ENCODE measurements around the gene MYH9.

The MYH9 gene

GRCh38 chr22:36294293-36294620 is 93.5 kb downstream of the MYH9 start (continued):
- no peak for TF ChIP-seq PRDM2 (tag by site-specific recombination; IDR thresholded peaks at IDR 0.05; ENCODE audit: borderline replicate concordance)

GRCh38 chr22:36293606-36294292 is 94.0 kb downstream of the MYH9 start:
- CTCF ChIA-PET = interaction anchor here (0.6 to 2.3 kb wide), 5 partner anchors 8 to 751 kb away, joined by 3 to 12 read pairs (median 6); no protein-coding TSS in a partner anchor
- TF ChIP-seq ZNF350 (tag by site-specific recombination; IDR thresholded peaks at IDR 0.05) (no peak), ZNF23 (tag by site-specific recombination; IDR thresholded peaks at IDR 0.05; ENCODE audit: borderline replicate concordance) (no peak), ZNF114 (tag by site-specific recombination; IDR thresholded peaks at IDR 0.05) (no peak), MYNN (tag by site-specific recombination; IDR thresholded peaks at IDR 0.05; ENCODE audit: borderline replicate concordance) (no peak), ZNF792 (tag by site-specific recombination; IDR thresholded peaks at IDR 0.05) (no peak), ZNF670 (tag by site-specific recombination; IDR thresholded peaks at IDR 0.05; ENCODE audit: low read depth) (no peak), ZNF175 (tag by site-specific recombination; IDR thresholded peaks at IDR 0.05) (no peak), ZNF280C (tag by site-specific recombination; IDR thresholded peaks at IDR 0.05) (no peak)
- POLR2A ChIA-PET = interaction anchor here (1.4 kb wide), 1 partner anchor 188 kb away, joined by 4 read pairs; the partner anchor contains the start of gene TXN2
- peaks cover 30 to 86% of the 10 kb centered on the region in 2 experiments for H3K36me3 ChIP-seq (ENCODE audit: control insufficient read depth in 2 of 2, insufficient read depth in 1 of 2, low read length in 2 of 2)
- no peak overlapping the region for H3K27ac ChIP-seq (ENCODE audit: extremely low read depth, low read depth, low read length)
- H3K9me3 ChIP-seq (ENCODE audit: control insufficient read depth, insufficient read depth, low read depth, low read length) = no peaks in the 10 kb centered on the region
- no peaks in the 10 kb centered on the region for H3K4me1 ChIP-seq (ENCODE audit: control insufficient read depth, insufficient read depth, low read length)
- H3K4me3 ChIP-seq (ENCODE audit: low read depth, low read length) = no peak overlapping the region

GRCh38 chr22:36292823-36293530 is 94.8 kb downstream of the MYH9 start:
- ChIA-PET POLR2A (interaction anchor here (1.4 to 1.6 kb wide), 2 partner anchors 95 to 189 kb away, joined by 3 to 4 read pairs; partner anchors contain the start of genes MYH9 and TXN2), CTCF (interaction anchor here (0.5 to 2.3 kb wide), 6 partner anchors 9 to 672 kb away, joined by 4 to 12 read pairs (median 6); no protein-coding TSS in a partner anchor)
- no peaks in the 10 kb centered on the region for H3K4me1 ChIP-seq (ENCODE audit: control insufficient read depth, insufficient read depth, low read length)
- no peaks in the 10 kb centered on the region for H3K9me3 ChIP-seq (ENCODE audit: control insufficient read depth, insufficient read depth, low read depth, low read length)
- no peak overlapping the region for H3K27ac ChIP-seq (ENCODE audit: extremely low read depth, low read depth, low read length)
- peaks cover 30 to 86% of the 10 kb centered on the region in 2 experiments for H3K36me3 ChIP-seq (ENCODE audit: control insufficient read depth in 2 of 2, insufficient read depth in 1 of 2, low read length in 2 of 2)
- no peak overlapping the region for H3K4me3 ChIP-seq (ENCODE audit: low read depth, low read length)
- TF ChIP-seq ZNF19 (tag by site-specific recombination; IDR thresholded peaks at IDR 0.05; ENCODE audit: low read depth) = no peak
- no peak for TF ChIP-seq ZXDB (tag by site-specific recombination; IDR thresholded peaks at IDR 0.05)
- TF ChIP-seq PATZ1 (tag by site-specific recombination; IDR thresholded peaks at IDR 0.05) = no peak
- no peak for TF ChIP-seq ZNF202 (tag by site-specific recombination; IDR thresholded peaks at IDR 0.05; ENCODE audit: borderline replicate concordance)
- no peak for TF ChIP-seq ZNF624 (tag by site-specific recombination; IDR thresholded peaks at IDR 0.05)
- no peak for TF ChIP-seq ZFHX2 (tag by site-specific recombination; conservative IDR thresholded peaks at IDR 0.05)
- no peak for TF ChIP-seq ZNF146 (tag by site-specific recombination; IDR thresholded peaks at IDR 0.05)

All from HEK293 (cell line).